Inferior parietal cortex (tissue), 1 donor: ENCODE results near the gene BOK.
"Not testable (repeated sequence)": the region's sequence is repeated elsewhere in the genome, so short reads cannot be mapped to it uniquely, and the experiment has no call there.

ENCODE experiments used
- DNase-seq: peaks from one replicate; pipeline ENCODE4 v3.0.0-alpha.2; 2016; ENCODE audit errors: extremely low spot score

Gene BOK

GRCh38 chr2:241572915-241573651 lies 14.5 kb downstream of the BOK start:
- not testable (repeated sequence) for DNase-seq

DNA sequence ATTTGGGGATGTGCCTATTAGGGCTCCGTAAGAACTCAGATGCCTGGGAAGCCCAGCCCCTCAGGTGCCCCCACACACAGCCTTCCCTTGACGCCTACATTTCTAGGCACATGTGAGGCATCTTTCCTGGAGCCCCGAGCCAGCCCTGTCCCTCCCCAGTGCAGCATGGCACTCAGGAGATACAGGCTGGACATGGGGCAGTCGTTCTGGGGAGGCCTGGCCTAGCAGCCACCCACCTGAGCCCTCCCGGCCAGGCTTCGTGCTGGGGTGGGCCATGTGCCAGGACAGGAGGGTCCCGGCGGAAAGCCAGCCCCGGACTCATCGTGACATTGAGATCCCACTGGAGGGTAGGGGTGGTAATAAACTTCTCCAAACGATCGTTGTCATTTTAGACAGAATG lies 15.2 kb downstream of the BOK start:
- DNase-seq = no peak

DNA sequence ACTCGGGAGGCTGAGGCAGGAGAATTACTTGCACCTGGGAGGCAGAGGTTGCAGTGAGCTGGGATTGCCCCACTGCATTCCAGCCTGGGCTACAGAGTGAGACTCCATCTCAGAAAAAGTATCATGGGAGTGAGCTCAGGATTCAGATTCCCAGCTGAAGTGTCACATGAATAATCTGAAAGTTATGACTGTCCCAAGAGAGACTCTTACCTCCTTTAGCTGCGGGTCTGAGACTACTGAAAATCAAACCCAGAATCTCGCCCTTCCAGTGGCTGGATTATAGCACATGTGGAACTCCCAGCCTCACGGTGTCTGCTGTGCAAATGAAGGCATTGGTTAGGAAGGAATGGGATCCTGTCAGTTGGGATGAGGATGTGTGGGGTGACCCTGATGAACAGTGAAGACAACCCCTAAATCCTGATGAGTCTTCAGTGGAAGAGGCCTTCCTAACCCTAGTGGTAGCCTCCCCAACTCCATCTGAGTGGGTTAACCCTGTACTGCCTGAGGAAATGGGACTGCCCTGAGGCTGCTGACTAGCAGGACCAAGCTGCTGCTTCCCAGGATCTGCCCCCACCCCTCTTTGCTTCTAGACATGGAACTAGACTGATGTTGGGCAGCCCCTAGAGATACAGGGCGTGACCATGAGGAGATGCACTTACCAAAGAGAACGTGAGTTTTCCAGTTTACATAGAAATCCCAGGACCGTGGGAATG lies 16.5 kb downstream of the BOK start:
- DNase-seq = no peak

GRCh38 chr2:241575624-241576292 lies 17.2 kb downstream of the BOK start:
- no peak for DNase-seq

- DNase-seq = no peak
Observed at GRCh38 chr2:241576293-241576654, 17.7 kb downstream of the BOK start.

DNA sequence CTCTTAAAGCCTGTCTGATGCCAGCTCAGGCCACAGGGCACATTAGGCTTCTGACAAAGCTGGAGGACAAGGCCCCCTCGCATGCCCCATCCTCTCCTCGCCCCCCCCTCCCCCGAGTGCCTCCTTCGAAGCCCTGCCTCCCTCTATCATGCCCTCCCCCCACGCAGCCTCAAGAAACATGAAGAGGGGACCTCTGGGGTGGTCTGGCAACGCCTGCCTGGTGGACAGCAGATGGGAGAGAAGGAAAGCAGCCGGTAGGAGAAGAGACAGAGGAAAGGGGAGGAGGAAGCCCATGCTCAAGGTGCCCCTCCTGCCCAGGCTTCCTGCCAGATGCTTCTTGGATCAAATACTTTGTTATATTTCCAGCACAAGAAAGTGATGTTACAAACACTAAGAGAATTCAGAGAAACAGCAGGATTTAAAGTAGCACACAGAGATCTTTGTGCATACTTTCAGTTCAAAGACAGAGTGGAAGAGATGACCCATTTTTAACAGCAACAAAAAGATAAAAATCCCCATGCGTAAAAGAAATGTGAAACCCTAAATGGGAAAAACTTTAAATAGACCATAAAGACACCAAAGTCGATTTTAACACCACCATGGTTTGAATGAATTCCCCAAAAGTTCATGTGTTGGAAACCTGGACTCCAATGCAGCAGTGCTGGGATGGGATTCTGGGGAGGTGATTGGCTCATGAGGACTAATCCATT lies 19.0 kb downstream of the BOK start:
- DNase-seq = peak; percentile 38

DNA sequence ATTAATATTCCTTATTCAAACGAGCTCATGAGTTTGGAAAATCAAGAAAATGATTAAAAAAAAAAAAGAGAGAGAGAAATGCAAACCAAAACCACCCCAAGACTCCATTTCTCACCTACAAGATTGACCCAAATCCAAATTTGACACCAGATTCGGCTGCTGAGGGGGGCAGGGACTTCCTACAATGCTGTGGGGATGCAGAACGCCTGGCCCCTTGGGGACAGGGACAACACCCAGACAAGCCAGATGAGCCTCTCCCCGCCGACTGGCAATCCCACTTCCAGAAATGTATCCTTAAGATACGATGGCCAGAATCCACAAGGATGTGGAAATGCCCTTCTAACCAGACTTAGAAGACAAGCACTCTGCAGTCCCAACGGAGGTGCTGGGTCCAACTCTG lies 20.7 kb downstream of the BOK start:
- no peak for DNase-seq

DNA sequence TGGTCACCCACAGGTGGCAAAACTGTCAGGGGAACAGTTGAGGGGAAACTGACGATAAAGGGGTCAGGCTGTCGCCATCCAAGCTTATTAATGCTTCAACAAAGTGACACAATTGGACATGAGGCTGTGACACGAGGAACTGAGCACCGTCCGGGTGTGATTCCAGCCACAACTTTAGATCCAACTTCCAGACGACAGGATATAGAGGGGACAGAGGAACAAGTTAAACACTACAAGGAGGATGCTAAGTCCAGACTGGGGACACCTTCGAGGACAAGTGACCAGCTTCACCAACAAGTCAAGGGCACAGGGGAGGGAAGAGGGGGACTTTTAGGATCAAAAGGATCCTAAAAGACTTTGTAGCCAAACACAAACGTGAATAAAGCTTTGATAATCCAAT lies 23.8 kb downstream of the BOK start:
- no peak for DNase-seq

DNA sequence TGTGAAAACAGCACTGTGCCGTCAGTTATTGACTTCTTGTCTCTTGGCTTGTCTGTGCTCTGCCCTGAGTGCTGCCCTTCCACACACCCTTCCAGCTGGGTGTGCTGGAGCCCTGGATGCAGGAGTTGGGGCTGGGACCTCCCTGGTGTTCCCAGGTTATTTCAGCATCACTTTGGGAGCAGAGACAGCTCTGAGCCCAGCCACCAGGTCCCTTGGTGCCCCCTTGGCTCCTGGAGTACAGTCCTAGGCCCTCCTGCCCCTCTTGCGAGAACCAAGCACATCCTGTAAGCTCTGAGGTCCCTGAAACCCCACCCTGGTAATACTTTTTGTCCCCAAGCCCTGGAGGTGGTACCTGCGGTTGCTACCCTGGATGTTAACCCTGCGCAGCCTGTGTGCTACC lies 24.3 kb downstream of the BOK start:
- no peak for DNase-seq

- no peak for DNase-seq
Observed at GRCh38 chr2:241584436-241584835, 25.9 kb downstream of the BOK start.

DNA sequence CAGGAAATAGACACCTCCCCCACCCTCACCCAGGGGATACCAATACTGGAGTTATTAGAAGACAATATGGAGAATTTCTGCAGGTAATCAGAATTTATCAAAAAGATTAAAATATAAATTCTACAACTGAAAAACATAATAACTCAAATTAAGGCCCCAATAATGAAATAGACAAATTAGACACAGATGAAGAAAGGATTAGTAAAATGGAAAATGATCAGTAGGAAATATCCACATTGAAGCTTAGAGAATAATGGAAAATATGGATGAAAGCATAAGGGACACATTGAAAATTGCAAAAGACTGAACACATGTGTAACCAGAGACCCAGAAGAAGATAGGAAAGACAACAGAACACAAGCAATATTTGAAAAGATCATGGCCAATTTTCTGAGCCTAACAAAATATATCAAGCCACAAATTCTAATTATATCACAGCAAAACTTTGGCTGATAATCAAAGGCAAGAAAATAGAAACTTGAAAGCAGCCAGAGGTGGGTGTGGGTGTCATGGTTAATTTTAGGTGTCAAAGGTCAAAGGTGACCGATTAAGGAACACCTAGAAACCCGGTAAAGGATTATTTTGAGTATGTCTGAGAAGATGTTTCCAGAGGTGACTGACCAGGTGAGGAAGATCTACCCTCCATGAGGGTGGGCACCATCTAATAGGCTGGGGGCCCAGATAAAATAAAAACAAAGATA lies 28.2 kb downstream of the BOK start:
- DNase-seq = no peak

GRCh38 chr2:241589863-241590262 lies 31.3 kb downstream of the BOK start:
- DNase-seq = not testable (repeated sequence)

GRCh38 chr2:241590496-241591455 lies 32.2 kb downstream of the BOK start:
- DNase-seq = not testable (repeated sequence)

DNA sequence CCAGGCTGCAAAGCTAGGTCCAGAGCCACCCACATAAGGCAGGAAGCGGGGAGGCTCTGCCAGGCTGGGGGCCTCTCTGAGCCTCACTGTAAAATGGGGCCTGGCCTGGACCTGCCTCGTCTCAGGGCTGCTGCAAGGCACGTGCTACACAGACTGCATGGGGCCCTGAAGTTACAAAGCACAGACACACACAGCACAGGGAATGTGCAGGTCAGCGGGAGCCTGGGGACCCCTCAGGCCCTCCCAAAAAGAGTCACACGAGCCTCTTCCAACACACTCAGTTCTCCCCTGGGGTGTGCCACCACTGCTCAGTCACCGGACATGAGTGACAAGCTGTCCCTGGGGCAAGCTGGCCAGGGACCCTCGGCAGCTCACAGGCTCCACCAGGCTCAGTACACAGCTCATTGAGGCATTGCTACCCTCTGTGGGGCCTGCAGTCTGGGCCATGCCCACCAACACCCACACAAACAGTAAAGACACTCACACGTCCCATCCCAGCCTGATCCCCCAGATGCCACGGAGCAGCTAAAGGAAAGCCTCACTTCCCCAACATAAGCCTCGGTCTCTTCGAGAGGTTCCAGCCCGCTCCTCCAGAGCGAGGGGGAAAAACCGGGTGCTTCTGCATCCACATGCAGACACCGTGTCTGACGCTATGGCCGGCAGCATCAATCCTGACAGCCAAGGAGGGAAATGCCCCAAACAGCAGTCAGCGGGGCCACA lies 33.7 kb downstream of the BOK start:
- DNase-seq = no peak

GRCh38 chr2:241593271-241593670 lies 34.7 kb downstream of the BOK start:
- no peak for DNase-seq

GRCh38 chr2:241595600-241596140 lies 37.1 kb downstream of the BOK start:
- DNase-seq = no peak

DNA sequence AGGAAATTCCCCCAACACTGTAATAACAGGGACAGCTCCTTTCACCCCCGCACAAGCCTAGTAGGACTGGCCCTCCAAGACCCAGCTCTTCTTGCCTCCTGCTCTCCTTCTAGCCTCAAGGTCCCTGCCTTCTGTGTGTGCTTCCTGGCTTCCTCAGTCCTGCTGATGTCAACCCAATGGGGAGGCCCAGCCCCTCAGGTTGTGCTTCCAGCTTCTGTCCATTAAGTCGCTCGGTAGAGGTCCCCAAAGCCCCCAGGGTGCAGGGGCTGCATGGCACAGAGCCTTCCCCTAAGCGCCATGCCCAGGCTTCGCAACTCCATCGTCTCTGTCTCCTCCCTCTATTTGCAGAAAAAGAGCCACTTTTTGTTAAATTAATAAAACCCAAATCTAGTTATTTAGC lies 39.0 kb downstream of the BOK start:
- DNase-seq = no peak

- no peak for DNase-seq
Observed at GRCh38 chr2:241598061-241598460, 39.5 kb downstream of the BOK start.

DNA sequence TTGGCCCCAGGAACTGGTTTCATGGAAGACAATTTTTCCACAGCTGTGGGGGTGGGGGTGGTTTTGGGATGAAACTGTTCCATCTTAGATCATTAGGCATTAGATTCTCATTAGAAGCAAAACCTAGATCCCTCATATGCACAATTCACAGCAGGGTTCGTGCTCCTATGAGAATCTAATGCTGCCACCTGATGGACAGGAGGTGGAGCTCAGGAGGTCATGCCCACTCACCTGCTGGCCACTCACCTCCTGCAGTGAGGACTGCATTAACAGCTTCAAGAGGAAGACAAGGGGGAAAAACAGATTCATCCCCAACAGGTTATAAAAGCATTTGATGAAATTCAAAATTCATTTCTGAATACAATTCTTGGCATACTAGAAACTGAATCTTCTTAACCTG lies 39.9 kb downstream of the BOK start:
- DNase-seq = no peak

- DNase-seq = no peak
Observed at GRCh38 chr2:241599615-241600014, 41.1 kb downstream of the BOK start.
